GM12875 (cell line): Measurements from ENCODE around the gene MYO6.
A peak's percentile ranks its signal among the peaks of the same experiment; 100 is the strongest.

Source experiments
- H3K4me3 ChIP-seq: one replicate; pipeline ENCODE4 v1.5.1; 2011; ENCODE audit warnings: low read depth, low read length, control low read depth
- TF ChIP-seq, protein P1 (sequence below): IDR thresholded peaks from 2 replicates; pipeline ENCODE4 v1.5.1; 2011; ENCODE audit warnings: low read depth, mild to moderate bottlenecking, control low read depth, inconsistent platforms, low read length, moderate library complexity, borderline replicate concordance; ENCODE audit not compliant: insufficient read depth

MYO6 gene

GRCh38 chr6:75926293-75927168 is 177.5 kb downstream of the MYO6 start:
- TF ChIP-seq, protein P1, sequence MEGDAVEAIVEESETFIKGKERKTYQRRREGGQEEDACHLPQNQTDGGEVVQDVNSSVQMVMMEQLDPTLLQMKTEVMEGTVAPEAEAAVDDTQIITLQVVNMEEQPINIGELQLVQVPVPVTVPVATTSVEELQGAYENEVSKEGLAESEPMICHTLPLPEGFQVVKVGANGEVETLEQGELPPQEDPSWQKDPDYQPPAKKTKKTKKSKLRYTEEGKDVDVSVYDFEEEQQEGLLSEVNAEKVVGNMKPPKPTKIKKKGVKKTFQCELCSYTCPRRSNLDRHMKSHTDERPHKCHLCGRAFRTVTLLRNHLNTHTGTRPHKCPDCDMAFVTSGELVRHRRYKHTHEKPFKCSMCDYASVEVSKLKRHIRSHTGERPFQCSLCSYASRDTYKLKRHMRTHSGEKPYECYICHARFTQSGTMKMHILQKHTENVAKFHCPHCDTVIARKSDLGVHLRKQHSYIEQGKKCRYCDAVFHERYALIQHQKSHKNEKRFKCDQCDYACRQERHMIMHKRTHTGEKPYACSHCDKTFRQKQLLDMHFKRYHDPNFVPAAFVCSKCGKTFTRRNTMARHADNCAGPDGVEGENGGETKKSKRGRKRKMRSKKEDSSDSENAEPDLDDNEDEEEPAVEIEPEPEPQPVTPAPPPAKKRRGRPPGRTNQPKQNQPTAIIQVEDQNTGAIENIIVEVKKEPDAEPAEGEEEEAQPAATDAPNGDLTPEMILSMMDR: no peak
- no peak overlapping the region for H3K4me3 ChIP-seq

DNA sequence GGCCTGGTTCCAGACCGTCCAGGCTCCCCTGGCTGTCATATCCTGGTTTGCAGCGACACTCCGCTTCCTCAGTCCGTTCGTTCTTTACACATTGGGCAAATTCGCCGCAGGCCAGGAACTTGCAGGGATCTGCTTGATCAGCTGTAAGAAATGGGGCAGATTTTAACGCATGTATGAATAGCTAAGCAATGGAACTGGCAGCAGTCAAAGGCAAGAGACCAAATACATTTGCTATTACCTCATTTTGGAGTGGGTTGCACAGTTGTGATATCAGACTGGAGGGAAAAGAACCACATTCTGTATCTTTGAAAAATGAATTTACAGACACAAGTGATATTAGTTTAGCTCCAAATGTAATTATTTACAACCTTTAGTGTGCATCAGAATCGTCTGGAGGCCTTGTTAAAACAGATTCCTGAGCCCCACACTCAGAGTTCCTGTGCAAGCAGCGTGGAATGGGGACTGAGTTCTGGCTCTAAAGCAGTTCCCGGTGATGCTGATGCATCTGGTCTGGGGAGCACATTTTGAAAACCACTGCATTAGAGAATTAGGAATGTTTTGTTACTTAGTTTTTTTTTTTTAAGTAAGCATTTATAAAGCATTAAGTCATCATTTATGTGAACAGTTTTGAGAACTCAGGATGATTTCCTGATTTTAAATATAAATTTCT is 182.1 kb downstream of the MYO6 start:
- H3K4me3 ChIP-seq: no peak overlapping the region
- TF ChIP-seq, protein P1: no peak

- TF ChIP-seq, protein P1: peak; percentile 50; the same call in 1 of the 2 replicates
- no peak overlapping the region for H3K4me3 ChIP-seq
Observed at GRCh38 chr6:75932067-75932466, 183.0 kb downstream of the MYO6 start.

DNA sequence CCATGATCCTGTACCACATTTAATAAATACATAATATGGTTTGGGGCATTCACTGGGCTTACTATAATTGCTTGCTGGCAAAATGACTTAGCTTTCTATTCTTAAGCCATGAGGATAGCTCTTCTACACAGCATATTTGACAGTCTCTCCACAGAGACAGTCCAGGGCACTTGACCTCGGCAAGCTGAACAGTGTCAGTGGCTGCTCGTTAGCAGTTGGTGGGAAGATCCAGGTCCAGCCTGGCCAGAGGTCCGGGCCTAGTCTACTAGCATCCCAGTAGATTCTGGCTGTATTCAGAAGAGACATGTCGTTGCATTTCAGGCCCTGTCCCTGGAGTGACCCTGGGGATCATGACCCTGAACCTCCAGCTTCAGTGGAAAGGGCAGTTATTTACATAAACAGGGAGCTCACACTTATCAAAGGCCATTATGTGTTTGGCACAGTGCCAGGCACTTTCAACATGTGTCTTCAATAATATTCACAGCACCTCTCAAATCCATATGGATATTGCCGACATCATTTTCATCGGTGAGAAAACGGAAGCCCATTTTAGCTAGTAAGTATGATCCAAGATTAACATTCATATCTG is 184.4 kb downstream of the MYO6 start:
- no peak overlapping the region for H3K4me3 ChIP-seq
- TF ChIP-seq, protein P1: no peak

DNA sequence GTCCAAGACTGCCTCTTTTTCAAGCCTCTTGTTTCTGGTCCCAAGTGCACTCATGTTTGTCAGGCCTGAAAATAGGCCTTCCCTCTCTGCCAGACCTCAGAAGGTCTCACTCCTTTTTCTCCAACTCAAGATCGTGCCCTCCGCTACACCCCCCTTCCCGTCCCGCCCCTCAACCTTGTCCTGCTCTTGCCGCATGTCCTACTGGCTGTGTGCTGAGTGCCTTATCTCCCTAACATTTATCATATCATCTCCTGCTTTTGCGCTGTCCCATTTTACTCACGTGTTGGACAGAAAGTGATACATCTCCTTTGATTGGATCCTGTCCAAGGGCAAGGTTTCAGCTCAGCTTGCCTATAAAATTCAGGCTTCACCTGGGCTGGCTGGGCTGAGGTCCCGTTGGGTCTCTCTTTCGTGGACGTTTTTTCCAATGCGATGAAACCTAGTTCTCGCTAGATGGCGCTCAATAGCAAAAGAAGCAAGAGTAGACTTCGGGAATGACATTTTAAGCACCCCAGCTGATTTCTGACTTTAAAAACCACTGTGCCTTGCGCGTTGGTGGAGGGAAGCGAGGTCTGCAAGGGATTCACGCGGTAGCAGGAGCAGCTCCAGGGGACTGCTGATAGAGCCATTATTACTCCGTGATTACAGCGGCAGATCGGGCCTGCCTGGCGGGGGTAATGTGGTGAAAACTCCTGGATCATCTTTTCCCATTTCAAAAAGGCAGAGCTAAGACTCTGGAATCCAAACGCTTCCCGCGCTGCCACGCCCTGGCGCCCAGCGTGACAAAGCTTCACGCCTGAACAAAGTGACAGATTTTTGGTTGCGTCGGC is 185.8 kb downstream of the MYO6 start:
- H3K4me3 ChIP-seq: no peak overlapping the region
- TF ChIP-seq, protein P1: peak; percentile 64

GRCh38 chr6:75935473-75935793 is 186.4 kb downstream of the MYO6 start:
- H3K4me3 ChIP-seq: no peak overlapping the region
- TF ChIP-seq, protein P1: no peak
